ENCODE data around the gene ANKRD65.

GRCh38 chr1:1419363-1419812 lies 1.7 kb downstream of the ANKRD65 start:
- TF ChIP-seq CTCF (IDR thresholded peaks at IDR 0.05) (no peak), POLR2A (IDR thresholded peaks at IDR 0.05) (no peak)

All from lower leg skin (tissue), 3 donors.